Glomerular visceral epithelial cell (primary cell): ENCODE measurements around the gene PUS1.

Experiments used
- DNase-seq: peaks from one replicate; pipeline ENCODE4 v3.0.0-alpha.2; 2016; ENCODE audit errors: extremely low spot score

The PUS1 gene

DNA sequence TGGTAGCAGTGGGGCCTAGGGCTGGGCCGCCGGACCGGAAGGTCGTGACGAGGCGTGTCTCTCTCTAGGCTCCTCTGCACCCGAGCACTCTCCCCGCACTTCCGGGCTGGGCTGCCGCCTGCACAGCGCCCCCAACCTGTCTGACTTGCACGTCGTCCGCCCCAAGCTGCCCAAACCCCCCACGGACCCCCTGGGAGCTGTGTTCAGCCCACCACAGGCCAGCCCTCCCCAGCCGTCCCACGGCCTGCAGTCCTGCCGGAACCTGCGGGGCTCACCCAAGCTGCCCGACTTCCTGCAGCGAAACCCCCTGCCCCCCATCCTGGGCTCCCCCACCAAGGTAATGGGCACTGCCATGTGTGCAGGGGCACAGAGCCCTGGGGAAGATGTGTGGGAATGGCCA lies 13.3 kb upstream of the PUS1 start:
- DNase-seq = no peak

DNA sequence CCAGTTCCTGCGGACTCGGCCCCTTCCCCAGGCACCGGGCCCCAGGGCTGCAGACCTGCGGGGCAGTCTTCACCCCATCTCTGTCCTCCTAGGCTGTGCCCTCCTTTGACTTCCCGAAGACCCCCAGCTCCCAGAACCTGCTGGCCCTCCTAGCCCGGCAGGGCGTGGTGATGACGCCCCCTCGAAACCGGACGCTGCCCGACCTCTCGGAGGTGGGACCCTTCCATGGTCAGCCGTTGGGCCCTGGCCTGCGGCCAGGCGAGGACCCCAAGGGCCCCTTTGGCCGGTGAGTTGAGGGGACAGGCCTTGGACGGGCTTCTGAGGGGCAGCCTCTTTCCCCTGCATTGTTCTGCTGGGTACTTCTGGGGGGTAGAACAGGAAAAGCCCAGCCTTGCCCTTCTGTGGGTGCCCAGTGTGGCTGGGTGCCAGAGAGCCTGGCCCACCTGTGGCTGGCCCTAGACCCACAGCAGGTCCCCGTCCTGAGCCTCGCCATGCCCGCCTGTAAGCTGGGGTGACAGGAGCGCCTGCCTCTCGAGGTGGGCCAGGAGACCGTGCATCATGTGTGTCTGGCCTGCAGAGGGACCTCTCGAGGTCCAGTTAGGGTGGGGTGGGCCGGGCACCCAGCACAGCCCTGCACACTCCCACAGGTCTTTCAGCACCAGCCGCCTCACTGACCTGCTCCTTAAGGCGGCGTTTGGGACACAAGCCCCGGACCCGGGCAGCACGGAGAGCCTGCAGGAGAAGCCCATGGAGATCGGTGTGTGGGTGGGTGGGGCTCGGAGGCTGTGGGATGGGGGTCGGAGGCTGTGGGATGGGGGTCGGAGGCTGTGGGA lies 12.6 kb upstream of the PUS1 start:
- DNase-seq = no peak

DNA sequence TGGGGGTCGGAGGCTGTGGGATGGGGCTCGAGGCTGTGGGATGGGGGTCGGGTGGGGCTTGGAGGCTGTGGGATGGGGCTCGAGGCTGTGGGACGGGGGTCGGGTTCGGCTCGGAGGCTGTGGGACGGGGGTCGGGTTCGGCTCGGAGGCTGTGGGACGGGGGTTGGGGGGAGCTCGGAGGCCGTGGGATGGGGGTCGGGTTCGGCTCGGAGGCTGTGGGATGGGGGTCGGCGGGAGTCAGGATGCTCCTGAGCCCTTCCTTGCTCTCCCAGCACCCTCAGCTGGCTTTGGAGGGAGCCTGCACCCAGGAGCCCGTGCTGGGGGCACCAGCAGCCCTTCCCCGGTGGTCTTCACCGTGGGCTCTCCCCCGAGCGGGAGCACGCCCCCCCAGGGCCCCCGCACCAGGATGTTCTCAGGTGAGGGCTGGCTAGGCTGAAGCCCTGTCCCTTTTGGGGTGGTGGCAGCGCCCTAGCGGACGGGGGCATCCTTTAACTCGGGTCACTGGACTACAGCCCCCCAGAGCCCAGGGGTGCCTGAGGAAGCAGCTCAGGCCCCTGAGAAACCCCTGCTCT lies 11.9 kb upstream of the PUS1 start:
- no peak for DNase-seq

DNA sequence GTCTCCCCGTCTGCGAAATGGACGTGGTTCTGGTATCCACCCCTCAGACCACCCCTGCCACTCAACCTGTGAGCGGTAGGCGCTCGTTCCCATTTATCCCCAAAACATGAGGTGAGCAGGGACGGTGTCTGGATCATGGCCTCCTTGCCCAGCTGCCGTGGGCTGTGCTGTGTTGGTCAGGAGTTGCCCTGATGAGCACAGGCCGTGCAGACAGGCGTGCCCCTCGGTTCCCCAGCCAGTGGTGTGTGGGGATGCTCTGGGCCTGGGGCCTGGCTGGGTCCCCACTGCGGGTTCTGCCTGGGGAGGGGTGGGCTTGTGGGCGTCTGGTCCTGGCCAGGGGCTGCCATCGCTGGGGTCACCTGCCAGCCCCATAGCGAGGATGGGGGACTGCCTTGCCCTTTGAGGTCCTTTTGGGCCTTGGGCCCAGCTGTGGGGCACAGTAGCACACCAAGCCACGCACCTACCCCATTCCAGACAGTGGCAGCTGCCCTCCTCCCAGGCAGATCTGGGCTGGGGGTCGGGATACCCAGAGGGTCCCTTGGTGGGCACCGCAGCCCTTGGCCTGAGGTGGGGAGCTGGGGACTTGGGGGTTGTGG lies 11.3 kb upstream of the PUS1 start:
- DNase-seq = no peak

DNA sequence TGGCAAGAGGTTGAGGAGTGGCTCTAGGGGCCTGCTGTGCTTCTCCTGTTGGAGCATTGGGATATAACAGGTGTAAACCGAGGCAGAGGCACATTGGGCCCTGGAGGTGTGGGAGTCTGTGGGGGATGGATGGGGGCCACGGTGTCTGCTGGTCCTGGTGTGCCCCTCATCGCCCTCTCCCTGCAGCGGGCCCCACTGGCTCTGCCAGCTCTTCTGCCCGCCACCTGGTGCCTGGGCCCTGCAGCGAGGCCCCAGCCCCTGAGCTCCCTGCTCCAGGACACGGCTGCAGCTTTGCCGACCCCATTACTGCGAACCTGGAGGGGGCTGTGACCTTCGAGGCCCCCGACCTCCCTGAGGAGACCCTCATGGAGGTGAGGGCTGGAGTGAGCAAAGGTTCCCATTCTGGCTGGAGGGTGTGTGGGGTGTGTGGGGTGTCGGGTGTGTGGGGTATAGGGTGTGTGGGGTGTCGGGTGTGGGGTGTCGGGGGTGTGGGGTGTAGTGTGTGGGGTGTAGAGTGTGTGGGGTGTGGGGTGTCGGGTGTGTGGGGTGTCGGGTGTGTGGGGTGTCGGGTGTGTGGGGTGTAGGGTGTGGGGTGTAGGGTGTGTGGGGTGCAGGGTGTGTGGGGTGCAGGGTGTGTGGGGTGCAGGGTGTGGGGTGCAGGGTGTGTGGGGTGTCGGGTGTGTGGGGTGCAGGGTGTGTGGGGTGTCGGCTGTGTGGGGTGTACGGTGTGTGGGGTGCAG lies 10.6 kb upstream of the PUS1 start:
- no peak for DNase-seq

DNA sequence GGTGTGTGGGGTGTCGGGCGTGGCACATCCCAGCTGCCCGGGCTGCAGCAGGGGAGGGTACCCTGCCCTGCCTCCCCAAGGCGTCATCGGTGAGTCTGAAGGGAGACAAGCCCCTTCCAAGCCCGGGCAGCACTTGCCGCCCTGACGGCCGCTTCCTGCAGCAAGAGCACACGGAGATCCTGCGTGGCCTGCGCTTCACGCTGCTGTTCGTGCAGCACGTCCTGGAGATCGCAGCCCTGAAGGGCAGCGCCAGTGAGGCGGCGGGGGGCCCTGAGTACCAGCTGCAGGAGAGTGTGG lies 10.1 kb upstream of the PUS1 start:
- DNase-seq = no peak

DNA sequence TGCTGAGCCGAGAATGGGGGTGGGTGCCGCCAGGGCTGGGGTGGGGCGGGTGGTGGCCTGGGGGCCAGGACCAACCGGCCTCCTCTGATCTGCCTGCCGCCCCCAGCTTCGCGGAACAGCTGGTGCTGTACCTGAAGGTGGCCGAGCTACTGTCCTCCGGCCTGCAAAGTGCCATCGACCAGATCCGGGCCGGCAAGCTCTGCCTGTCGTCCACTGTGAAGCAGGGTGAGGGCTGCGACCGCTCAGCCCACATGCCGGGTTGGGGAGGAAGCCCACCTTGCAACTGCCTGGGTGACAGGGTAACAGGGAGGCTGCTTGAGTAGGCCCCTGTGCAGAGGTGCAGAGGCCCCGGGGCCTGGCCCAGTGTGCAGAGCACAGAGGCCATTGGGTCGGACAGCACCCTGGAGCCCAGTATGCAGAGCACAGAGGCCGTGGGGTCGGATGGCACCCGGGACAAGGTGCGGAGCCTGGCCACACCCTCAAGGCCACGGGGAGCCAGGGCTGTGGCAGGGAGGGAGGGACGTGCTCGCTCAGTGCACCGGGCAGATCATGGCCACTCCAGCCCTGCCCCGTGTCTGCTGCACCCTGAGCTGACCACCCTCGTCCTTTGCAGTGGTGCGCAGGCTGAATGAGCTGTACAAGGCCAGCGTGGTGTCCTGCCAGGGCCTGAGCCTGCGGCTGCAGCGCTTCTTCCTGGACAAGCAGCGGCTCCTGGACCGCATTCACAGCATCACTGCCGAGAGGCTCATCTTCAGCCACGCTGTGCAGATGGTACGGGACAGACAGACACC lies 9.5 kb upstream of the PUS1 start:
- no peak for DNase-seq

DNA sequence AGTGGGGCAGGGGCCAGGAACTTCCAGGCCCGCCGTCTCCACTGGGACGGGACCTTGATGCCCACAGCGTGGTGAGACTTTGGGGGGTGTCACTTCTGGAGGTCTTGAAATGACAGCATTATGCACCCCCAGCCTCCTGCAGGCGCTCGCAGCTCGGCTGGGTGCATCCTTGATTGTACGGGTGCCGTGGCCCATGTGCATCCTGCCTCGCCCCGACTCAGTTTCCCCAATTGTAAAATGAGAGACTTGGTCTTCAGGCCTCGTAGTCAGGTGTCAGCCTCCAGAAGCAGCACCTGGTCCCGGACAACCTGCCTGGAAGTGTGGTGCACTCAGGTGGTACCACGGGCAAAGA lies 8.9 kb upstream of the PUS1 start:
- DNase-seq = no peak

DNA sequence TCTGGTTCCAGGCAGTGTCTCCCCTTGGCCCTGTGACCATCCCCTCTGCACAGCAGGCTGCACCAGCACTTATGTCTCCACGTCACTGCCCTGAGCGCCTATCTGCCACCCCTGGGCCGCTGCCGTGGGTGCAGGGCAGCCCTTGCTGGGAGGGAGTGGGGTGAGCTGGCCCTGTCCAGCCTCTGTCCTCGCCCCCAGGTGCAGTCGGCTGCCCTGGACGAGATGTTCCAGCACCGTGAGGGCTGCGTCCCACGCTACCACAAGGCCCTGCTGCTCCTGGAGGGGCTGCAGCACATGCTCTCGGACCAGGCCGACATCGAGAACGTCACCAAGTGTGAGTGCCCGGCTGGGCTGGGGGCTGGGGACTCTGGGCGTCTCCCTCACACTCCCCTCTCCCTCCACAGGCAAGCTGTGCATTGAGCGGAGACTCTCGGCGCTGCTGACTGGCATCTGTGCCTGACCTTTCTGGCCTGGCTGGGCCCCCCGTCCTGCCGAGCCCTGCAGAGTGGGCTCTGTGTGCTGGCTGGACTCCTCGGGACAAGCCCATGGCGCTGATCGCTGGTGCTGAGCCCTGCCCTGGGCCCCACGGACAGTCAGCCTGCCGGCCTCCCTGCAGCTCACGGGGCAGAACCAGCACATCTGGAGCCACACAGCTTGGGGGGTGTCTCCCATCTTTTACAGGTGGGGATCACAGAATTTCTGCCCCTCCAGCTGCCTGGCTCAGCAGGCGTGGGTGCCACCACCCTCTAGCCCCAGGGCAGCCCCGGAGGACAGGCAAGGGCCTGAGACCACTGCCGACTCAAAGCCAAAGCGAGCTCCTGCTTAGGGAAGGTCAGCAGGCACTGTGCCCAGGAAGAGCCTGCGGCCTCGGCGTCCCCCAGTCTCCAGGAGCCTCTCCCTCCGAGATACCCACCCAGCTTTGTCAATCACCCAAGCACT lies 7.9 kb upstream of the PUS1 start:
- DNase-seq = no peak

DNA sequence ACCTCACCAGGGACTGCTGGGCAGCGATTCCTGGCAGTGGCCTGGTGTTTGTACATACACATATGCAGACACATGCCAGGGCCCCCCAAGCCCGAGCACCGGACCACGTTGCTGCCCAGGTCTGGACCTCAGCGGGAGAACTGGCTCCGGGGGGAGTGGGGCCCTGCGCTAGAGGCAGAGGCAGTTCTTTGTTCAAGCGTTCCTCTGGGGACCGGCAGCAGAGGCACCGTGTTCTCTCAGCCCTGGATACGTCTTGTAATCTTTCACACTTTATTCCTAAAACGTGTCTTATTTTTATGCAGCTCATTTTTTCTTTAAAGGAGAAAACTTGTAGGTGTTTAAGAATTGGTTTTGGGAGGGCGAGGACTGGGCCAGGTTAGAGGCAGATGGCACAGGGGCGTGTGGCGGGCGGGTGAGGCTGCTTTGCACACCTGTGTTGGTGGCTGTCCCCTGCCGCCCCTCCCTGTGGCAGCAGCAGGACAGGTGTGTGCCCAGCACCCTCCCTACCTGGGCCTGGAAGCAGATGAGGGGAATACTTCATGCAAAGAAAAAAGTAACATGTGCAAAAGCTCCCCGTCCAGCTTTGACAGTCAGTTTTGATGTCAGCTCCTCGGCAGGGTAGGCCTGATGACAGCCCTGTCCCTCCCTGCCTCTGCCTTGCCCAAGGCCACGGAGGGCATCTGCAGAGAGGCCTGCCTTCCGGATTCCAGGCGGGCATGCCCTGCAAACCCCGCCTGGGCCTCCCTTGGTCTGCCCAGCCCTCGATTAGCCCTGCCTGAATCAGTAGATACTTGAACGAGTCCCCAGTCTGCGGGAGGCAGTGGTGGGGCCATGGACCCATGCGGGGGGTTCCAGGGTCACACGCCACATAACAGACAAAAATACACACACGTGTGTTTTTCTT lies 7.0 kb upstream of the PUS1 start:
- no peak for DNase-seq

DNA sequence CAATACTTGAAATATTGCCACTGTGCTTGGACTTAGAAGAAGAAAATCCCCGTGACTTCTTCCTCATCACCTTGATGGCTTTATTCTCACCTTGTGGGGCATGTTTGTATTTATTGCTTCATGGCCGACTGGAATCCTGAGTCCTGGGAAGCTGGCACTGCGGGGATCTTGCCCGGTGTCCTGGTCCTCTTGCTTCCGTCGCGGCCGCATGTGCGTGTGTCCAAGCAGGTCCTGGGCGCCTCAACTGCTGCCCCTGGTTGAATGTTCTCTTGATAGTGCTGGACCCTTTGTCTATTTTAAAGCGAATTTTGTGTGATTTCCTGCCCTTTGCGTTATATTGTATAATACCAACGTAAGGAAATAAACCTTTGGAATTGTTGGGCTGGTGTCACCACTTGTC lies 6.3 kb upstream of the PUS1 start:
- DNase-seq = no peak

DNA sequence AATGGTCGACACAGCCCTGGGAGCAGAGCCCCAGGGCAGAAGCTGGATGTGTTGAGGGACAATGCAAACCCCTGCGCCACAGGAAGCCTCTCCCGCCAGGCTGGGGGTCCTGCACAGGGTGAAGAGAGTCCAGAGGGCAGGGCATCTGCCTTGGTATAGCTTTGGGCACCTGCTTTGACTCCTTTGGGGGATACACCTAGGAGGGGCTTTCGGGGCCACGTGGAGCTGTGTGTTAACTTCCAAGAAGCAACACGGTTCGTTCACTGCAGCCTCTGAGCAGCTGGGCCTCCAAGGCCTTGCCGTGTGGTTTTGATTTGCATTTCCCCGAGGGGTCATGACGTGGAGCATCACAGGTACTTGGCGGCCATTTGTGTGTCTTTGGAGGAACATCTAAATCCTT lies 5.8 kb upstream of the PUS1 start:
- no peak for DNase-seq

DNA sequence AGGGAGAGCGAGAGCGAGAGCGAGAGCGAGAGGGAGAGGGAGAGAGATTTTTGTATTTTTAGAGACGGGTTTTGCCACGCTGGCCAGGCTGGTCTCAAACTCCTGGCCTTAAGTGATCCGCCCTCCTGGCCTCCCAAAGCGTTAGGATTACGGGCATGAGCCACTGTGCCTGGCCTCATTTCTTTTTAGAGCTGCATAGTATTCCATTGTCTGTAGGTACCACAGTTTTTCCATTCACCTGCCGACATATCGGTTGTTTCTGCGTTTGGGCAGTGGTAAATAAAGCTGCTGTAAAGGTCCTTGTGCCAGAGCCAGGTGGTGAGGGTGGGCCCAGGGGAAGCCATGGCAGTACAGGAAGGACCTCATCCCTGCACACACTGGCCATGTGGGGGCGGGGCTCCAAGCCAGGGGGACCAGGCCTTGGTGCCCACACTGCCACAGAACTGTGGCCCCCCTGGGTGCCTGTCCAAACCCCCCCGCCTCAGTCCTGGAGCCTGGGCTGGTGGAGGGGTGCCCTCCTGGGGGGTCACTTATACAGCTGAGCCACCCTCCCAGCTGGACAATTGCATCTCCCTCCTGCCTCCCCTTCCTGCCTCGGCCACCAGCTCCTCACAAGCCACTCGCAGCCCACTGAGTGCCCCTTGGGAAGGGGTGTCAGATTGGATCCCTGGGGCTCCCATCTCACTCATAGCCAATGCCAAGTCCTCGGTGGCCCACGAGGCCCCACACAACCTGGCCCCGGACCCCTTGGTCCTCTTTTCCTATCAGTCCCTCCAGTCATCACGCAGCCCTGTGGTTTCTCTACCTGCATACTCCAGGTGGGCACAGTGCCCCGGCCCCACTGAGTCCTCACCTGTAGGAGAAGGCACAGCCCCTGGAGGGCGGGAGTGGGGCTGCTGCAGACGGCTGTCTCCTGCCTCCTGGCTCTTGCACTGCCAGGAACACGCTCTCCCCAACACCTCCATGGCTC lies 1.7 kb upstream of the PUS1 start:
- no peak for DNase-seq

DNA sequence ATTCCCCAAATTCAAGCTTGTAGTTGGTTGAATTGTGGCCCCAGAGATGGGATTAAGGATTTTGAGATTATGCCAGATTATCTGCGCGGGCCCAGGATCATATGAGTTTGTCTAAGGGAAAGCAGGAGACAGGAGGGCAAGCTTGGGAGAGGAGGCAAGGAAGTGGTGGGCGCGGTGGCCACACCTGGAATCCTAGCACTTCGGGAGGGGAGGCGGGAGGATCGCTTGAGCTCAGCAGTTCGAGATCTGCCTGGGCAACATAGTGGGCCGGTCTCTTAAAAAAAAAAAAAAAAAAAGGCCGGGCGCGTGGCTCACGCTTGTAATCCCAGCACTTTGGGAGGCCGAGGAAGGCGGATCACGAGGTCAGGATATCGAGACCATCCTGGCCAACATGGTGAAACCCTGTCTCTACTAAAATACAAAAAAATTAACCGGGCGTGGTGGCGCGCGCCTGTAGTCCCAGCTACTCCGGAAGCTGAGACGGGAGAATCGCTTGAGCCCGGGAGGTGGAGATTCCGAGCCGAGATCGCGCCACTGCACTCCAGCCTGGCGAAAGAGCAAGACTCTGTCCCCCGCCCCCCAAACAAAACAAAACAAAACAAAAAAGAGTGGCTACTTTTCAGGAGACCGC lies 881 bp upstream of the PUS1 start:
- DNase-seq = no peak

DNA sequence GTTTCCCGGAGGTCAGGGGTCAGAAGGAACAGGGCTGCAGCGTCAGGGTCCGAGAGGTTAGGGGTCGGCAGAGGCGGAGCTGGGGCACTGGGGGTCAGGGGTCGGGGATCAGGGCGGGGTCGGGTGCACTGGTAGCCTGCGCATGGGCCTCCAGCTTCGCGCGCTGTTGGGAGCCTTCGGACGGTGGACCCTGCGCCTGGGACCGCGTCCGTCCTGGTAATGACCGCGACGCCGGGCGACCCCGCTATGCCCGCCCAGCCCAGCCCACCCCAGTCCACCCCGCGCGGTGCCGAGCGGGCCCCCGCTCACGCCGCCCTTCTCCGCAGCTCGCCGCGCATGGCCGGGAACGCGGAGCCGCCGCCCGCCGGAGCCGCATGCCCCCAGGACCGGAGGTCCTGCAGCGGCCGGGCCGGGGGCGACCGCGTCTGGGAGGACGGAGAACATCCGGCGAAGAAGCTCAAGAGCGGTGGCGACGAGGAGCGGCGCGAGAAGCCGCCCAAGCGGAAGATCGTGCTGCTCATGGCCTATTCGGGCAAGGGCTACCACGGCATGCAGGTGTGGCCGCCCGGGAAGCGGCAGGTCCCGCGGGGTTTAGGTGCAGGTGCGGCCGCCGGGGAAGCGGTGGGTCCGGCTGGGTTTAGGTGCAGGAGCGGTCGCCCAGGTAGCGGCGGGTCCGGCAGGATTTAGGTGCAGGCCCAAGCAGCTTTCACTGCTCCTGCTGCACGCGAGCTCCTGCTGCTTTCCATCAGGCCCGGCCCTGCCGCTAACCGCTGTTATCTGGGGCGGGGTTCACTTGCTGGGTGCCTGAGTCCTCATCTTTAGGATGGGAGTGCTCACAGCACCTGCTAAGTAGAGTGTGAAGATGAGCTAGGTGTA lies 743 bp downstream of the PUS1 start:
- peak; percentile 32 for DNase-seq

DNA sequence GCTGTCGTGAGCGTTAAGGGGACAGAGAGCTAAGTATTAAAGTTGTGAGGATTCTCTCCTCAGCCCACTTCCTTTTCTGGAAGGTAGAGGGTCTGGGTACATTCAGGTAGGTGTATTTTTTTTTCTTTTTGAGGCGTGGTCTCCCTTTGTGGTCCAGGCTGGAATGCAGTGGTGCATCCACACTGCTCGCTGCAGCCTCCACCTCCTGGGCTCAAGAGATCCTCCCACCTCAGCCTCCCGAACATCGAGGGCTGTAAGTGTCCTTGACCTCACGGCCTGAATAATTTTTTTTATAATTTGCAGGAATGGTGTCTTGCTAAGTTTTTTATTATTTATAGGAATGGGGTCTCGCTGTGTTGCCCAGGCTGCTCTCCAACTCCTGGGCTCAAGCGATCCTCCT lies 1.4 kb downstream of the PUS1 start:
- no peak for DNase-seq

DNA sequence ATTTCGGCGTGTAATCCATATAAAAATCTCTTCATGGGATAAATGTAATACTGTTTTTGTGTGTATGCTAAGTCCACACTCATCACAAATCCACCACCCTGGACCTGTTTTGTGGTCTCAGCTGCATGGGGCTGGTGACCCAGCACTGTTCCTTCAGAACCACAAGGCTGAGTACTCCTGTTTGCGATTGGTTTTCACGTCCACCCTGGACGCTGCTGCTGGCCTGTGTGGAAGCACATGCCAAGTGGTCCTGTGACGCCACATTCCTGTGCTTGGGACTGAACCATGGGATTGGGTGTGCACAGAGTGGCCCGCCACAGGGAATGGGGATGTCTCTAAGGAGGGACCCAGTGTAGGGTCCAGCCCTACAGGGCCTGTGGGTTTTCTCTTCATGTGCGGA lies 4.3 kb downstream of the PUS1 start:
- no peak for DNase-seq
